SU-DHL-6 (cell line): ENCODE data around the gene HSF5.

Experiments
- H2AFZ ChIP-seq: fragments of 200-600 bp; sonication (generic); 2 replicates; pipeline ENCODE4 v1.6.1; 2014; ENCODE audit warnings: low read depth, mild to moderate bottlenecking, moderate library complexity, mixed read lengths, antibody characterized with exemption, low read length; ENCODE audit not compliant: severe bottlenecking
- H3F3A ChIP-seq: fragments of 200-600 bp; shearing (Covaris generic); 2 replicates; pipeline ENCODE4 v1.6.0; 2016; ENCODE audit warnings: antibody characterized with exemption, mild to moderate bottlenecking; ENCODE audit not compliant: insufficient read depth
- H3K27ac ChIP-seq: fragments of 200-600 bp; sonication (generic); 2 replicates; pipeline ENCODE4 v1.5.1; 2016; ENCODE audit warnings: low read depth, mild to moderate bottlenecking, low read length, moderate library complexity, mixed read lengths
- H3K27me3 ChIP-seq: fragments of 200-600 bp; sonication (generic), shearing (Covaris generic); 2 replicates; pipeline ENCODE4 v1.6.0; 2014; ENCODE audit warnings: mild to moderate bottlenecking, low read length
- H3K36me3 ChIP-seq: fragments of 200-600 bp; sonication (generic); 2 replicates; pipeline ENCODE4 v1.6.1; 2014; ENCODE audit warnings: mild to moderate bottlenecking, low read length, mixed read lengths
- H3K4me2 ChIP-seq: fragments of 300-600, 200-600 bp; shearing (Covaris generic), sonication (generic); 2 replicates; pipeline ENCODE4 v1.6.0; 2014; ENCODE audit warnings: low read length, low read depth, mild to moderate bottlenecking; ENCODE audit not compliant: poor library complexity, severe bottlenecking
- H3K4me3 ChIP-seq: fragments of 200-600 bp; sonication (generic); 2 replicates; pipeline ENCODE4 v1.5.1; 2014; ENCODE audit warnings: antibody characterized with exemption, low read length, mild to moderate bottlenecking, mixed read lengths; ENCODE audit not compliant: insufficient read depth, poor library complexity, severe bottlenecking
- H3K79me2 ChIP-seq: fragments of 200-600 bp; sonication (generic); 2 replicates; pipeline ENCODE4 v1.6.1; 2014; ENCODE audit warnings: mild to moderate bottlenecking, low read length, moderate library complexity; ENCODE audit not compliant: insufficient read depth
- H3K9ac ChIP-seq: fragments of 200-600 bp; sonication (generic); 2 replicates; pipeline ENCODE4 v1.7.0; 2014; ENCODE audit warnings: mild to moderate bottlenecking, low read length
- H3K9me2 ChIP-seq: fragments of 200-600 bp; sonication (generic); replicated peaks from 2 replicates; pipeline ENCODE4 v1.6.1; 2014; ENCODE audit warnings: low read length; ENCODE audit not compliant: insufficient read depth
- H3K9me3 ChIP-seq: fragments of 200-600 bp; sonication (generic); 2 replicates; pipeline ENCODE4 v1.6.1; 2014; ENCODE audit warnings: low read length, mixed read lengths; ENCODE audit not compliant: insufficient read depth
- H4K20me1 ChIP-seq: fragments of 200-600 bp; sonication (generic); 2 replicates; pipeline ENCODE4 v1.6.1; 2014; ENCODE audit warnings: low read depth, mild to moderate bottlenecking, antibody characterized with exemption, low read length, moderate library complexity, mixed read lengths
- CTCF ChIP-seq: fragments of 200-600 bp; sonication (generic); IDR thresholded peaks from one replicate; pipeline ENCODE4 v1.5.1; 2017; ENCODE audit warnings: antibody characterized with exemption, mild to moderate bottlenecking, low read length, moderate library complexity; ENCODE audit not compliant: insufficient read depth, poor library complexity, severe bottlenecking
- EZH2phosphoT487 ChIP-seq: fragments of 200-600 bp; sonication (generic), shearing (Covaris generic); conservative IDR thresholded peaks from 2 replicates; pipeline ENCODE4 v1.6.1; 2018; ENCODE audit warnings: mild to moderate bottlenecking, antibody characterized with exemption, low read length, moderate library complexity, mixed read lengths

HSF5 gene

GRCh38 chr17:58391302-58391984 is 96.8 kb downstream of the HSF5 start:
- Histone ChIP-seq H4K20me1 (no peaks in the 10 kb centered on the region), H3K9me3 (no peaks in the 10 kb centered on the region), H3K9ac (no peak overlapping the region), H3K79me2 (no peaks in the 10 kb centered on the region), H3F3A (no peaks in the 10 kb centered on the region), H3K4me2 (no peak overlapping the region), H3K27ac (no peak overlapping the region), H3K9me2 (no peaks in the 10 kb centered on the region), H2AFZ (no peak overlapping the region), H3K36me3 (no peaks in the 10 kb centered on the region), H3K27me3 (no peaks in the 10 kb centered on the region), H3K4me3 (no peak overlapping the region)
- no peak for TF ChIP-seq EZH2phosphoT487
- TF ChIP-seq CTCF = no peak

- Histone ChIP-seq H2AFZ (no peak overlapping the region), H3K9me3 (no peaks in the 10 kb centered on the region), H4K20me1 (no peaks in the 10 kb centered on the region), H3K36me3 (no peaks in the 10 kb centered on the region), H3K27ac (no peak overlapping the region), H3K4me3 (no peak overlapping the region), H3K4me2 (no peak overlapping the region), H3K27me3 (no peaks in the 10 kb centered on the region), H3K79me2 (no peaks in the 10 kb centered on the region), H3K9me2 (no peaks in the 10 kb centered on the region), H3K9ac (no peak overlapping the region), H3F3A (no peaks in the 10 kb centered on the region)
- no peak for TF ChIP-seq EZH2phosphoT487
- TF ChIP-seq CTCF = no peak
These were observed 97.3 kb downstream of the HSF5 start for GRCh38 chr17:58390884-58391283.

GRCh38 chr17:58388302-58389190 is 99.7 kb downstream of the HSF5 start:
- H3K27me3 ChIP-seq = no peaks in the 10 kb centered on the region
- no peaks in the 10 kb centered on the region for H3F3A ChIP-seq
- no peak overlapping the region for H3K27ac ChIP-seq
- TF ChIP-seq CTCF = no peak
- no peak for TF ChIP-seq EZH2phosphoT487
- no peaks in the 10 kb centered on the region for H3K79me2 ChIP-seq
- H3K9me2 ChIP-seq = no peaks in the 10 kb centered on the region
- H3K9me3 ChIP-seq = no peaks in the 10 kb centered on the region
- no peak overlapping the region for H3K9ac ChIP-seq
- H3K36me3 ChIP-seq = no peaks in the 10 kb centered on the region
- no peak overlapping the region for H2AFZ ChIP-seq
- H3K4me2 ChIP-seq = no peak overlapping the region
- H4K20me1 ChIP-seq = no peaks in the 10 kb centered on the region
- H3K4me3 ChIP-seq = no peak overlapping the region
